GM10266 (cell line): ENCODE results near the gene ST6GALNAC4.
A peak's percentile ranks its signal among the peaks of the same experiment; 100 is the strongest.

Source experiments
- DNase-seq: peaks from one replicate; pipeline ENCODE4 v3.0.0; 2012; ENCODE audit errors: extremely low spot score
- CTCF ChIP-seq: IDR thresholded peaks from 2 replicates; pipeline ENCODE4 v1.5.1; 2012; ENCODE audit warnings: mild to moderate bottlenecking, low read depth; ENCODE audit not compliant: control insufficient read depth, insufficient read depth; ENCODE audit errors: missing control alignments

ST6GALNAC4 gene

DNA sequence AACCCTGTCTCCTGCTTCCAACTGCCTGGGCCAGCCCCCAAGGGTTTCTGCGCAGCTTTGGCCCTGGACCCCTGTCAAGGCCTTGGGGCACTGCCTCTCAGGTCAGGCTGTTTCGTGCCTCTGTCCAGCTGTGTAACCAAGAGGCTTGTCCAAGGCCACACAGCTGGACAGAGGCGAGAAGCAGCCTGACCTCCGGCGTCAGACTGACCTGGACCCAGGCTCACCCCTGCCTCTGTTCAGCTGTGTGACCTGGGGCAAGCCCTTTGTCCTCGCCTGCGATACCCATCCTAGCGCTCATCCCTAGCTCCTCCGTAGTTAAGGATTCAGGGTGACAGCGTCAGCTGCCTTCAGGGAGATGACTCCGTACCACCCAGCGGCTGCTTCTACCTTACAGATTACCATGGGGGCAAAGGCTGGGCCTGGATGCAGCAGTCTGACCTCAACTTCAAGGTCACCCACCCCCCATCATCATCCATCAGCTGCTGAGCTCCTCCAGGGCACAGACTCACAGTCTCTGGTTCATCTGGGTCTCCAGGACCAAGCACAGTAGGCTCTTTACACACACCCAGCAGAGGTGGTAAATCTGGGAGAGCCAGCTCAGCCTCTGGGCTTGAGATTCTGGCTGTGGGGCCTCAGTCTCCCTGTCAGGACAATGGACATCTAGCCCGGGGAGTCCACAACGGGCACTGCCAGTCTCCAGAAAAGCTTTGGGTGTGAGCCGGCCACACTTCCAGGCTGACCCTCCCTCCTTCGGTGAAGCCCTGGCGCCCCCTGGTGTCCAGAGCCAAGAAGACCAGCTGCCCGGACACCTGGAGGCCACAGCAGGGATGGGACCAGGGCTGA is 47.3 kb downstream of the ST6GALNAC4 start:
- DNase-seq, result peak; percentile 95
- TF ChIP-seq CTCF, result peak; percentile 97

DNA sequence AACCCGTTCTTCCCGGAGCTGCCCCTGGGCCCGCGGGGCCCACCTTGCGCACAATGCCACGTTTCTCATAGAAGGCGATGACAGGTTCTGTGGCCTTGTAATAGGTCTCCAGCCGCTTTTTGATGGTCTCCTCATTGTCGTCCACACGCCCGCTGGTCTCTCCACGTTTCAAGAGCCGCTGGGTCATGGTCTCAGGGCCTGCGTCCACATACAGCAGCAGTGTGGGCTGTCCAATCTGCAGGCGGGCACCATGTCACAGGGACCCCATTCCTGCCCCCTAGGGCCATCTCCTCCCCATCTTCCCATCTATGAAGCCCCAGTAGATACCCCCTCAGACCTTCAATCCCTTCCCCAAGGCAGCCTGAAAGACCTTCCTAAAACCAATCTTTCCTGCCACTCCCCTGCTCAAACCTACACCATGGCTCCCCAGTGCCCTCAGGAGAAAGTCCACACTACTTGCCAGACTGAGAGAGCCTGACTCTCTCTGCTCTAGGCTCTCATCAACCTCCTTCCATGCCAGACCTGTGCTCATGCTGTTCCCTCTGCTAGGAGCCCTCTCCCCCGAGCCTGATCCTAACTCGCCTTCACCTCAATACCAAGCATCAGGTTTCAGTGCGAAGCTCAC is 48.5 kb downstream of the ST6GALNAC4 start:
- DNase-seq, result no peak
- TF ChIP-seq CTCF, result no peak

GRCh38 chr9:127867356-127868277 is 49.2 kb downstream of the ST6GALNAC4 start:
- TF ChIP-seq CTCF, result no peak
- no peak for DNase-seq

- no peak for TF ChIP-seq CTCF
- peak; percentile 77 for DNase-seq
Observed at GRCh38 chr9:127866535-127866934, 50.3 kb downstream of the ST6GALNAC4 start.

DNA sequence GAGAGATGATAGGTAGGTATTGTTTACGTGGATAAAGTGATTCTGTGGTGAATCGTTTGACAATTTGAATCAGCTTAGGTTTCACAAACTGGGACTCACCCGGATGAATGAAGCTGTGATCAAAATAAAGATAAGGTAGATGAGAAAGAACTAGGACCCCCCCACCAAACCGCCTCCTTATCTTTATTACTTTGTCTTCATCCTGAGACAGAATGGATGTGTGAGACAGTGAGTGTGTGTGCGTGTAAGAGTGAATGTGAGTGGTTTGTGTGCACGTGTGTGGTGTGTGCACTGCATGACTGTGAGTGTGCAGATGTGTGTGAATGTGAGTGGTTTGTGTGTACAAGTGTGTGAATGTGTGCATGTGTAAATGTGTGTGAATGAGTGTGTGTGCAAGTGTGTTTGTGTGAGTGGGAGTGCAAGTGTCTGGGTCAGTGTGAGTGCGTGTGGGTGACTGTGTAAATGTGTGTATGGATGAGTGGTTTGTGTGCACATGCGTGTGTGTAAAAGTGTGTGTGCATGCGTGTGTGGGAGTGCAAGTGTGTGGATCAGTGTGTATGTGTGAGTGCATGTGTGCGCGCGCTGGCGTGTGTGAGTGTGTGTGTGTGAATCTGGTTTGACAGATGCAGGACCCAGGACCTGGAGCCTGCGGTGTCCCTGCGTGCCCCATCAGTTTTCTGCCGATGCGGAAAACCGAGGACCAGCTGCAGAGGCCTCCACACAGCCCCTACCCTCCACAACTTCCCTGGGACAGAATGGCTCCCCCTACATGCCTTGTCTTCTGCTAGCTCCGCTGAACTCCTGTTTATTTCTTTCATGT is 51.0 kb downstream of the ST6GALNAC4 start:
- TF ChIP-seq CTCF, result no peak
- no peak for DNase-seq

DNA sequence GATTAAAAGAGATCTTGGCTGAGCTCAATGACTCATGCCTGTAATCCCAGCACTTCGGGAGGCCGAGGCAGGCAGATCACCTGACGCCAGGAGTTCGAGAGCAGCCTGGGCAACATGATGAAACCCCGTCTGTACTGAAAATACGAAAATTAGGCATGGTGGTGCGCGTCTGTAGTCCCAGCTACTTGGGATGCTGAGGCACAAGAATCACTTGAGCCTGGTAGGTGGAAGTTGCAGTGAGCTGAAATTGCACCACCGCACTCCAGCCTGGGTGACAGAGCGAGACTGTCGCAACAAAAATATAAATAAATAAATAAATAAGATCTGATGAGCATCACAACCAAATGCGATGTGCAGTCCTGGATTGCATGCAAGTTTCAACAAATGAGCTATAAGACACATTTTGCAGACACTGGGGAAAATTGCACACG is 53.6 kb downstream of the ST6GALNAC4 start:
- TF ChIP-seq CTCF, result no peak
- DNase-seq, result no peak
